ENCODE measurements around the gene DNAJB2. TPM values are rescaled to one million over a fixed set of nuclear protein-coding genes. Genes with fewer than 3 reads are reported as not detected.

DNAJB2 gene
- total RNA-seq, 4 donors from 2014 or later, result 44.7 to 77.0 (median 51.1) TPM

GRCh38 chr2:219287580-219288265, 8.6 kb downstream of the DNAJB2 start:
- TF ChIP-seq CTCF (IDR thresholded peaks at IDR 0.05; ENCODE audit: low read depth), result no peak

- no peak for TF ChIP-seq CTCF (IDR thresholded peaks at IDR 0.05; ENCODE audit: low read depth)
Measured at GRCh38 chr2:219289195-219289536, 10.0 kb downstream of the DNAJB2 start.

GRCh38 chr2:219289537-219290361, 10.6 kb downstream of the DNAJB2 start:
- no peak for TF ChIP-seq CTCF (IDR thresholded peaks at IDR 0.05; ENCODE audit: low read depth)

GRCh38 chr2:219290381-219291171, 11.4 kb downstream of the DNAJB2 start:
- TF ChIP-seq CTCF (IDR thresholded peaks at IDR 0.05; ENCODE audit: low read depth), result no peak

- no peak for TF ChIP-seq CTCF (IDR thresholded peaks at IDR 0.05; ENCODE audit: low read depth)
Measured at GRCh38 chr2:219291394-219291793, 12.2 kb downstream of the DNAJB2 start.

GRCh38 chr2:219291910-219292490, 12.8 kb downstream of the DNAJB2 start:
- TF ChIP-seq CTCF (IDR thresholded peaks at IDR 0.05; ENCODE audit: low read depth), result no peak

Measured in subcutaneous adipose tissue (tissue), 4 donors.